Neural progenitor cell (in vitro differentiated cells): Measurements from ENCODE around the gene ZNF567.

Experiments
- CTCF ChIP-seq: fragments of 200-600 bp; sonication (generic); IDR thresholded peaks from 2 replicates; pipeline ENCODE4 v1.5.1; 2017; ENCODE audit warnings: antibody characterized with exemption, mild to moderate bottlenecking
- EZH2 ChIP-seq: fragments of 200-600 bp; sonication (generic); IDR thresholded peaks from 2 replicates; pipeline ENCODE4 v1.6.1; 2017; ENCODE audit warnings: antibody characterized with exemption, mild to moderate bottlenecking, moderate library complexity

GRCh38 chr19:36748431-36749275, 61.2 kb downstream of the ZNF567 start:
- no peak for TF ChIP-seq CTCF
- TF ChIP-seq EZH2, result no peak
